Measurements from ENCODE around the gene MYO10. TPM values are rescaled to one million over a fixed set of nuclear protein-coding genes. Genes with fewer than 3 reads are reported as not detected.

Gene MYO10
- total RNA-seq, 2 experiments from 2014 or later, result 0.30 TPM; not detected in 1

DNA sequence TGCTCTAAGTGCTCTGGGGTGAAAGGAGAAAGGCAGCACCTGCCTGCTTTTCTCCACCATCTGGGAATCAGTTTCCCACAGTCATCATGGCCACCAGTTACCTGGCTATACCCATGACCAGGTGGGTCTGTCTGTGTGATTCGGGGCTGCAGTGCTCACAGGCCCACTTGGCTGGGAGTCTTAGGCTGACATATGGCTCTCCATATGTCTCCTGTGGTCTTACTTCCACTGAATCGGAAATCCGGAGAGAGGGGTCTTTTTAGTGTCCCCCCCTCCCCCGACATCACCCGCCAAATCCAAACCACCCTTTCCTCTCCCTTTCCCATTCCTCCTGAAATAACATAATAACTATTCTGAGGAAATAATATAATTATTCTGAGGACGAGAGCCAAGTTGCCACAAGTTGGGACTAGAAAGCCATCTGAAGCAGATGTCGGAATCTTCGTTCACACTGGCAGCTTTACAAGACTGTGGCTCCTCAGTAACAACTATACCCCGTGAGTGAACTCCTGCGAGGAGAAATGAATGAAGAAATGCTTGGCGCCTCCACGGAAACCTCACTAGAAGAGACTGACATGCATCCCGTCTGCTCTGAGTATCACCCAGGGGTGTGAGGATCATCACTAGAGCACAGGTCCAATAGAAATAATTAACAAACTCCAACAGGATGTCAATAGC, 143.4 kb downstream of the MYO10 start:
- Mint-ChIP-seq H3K36me3 (no peaks in the 10 kb centered on the region), H3K27ac (no peak overlapping the region), H3K4me3 (no peak overlapping the region), H3K4me1 (peaks cover 5% of the 10 kb centered on the region), H3K9me3 (no peaks in the 10 kb centered on the region), H3K27me3 (no peaks in the 10 kb centered on the region)
- DNase-seq, result no peak

DNA sequence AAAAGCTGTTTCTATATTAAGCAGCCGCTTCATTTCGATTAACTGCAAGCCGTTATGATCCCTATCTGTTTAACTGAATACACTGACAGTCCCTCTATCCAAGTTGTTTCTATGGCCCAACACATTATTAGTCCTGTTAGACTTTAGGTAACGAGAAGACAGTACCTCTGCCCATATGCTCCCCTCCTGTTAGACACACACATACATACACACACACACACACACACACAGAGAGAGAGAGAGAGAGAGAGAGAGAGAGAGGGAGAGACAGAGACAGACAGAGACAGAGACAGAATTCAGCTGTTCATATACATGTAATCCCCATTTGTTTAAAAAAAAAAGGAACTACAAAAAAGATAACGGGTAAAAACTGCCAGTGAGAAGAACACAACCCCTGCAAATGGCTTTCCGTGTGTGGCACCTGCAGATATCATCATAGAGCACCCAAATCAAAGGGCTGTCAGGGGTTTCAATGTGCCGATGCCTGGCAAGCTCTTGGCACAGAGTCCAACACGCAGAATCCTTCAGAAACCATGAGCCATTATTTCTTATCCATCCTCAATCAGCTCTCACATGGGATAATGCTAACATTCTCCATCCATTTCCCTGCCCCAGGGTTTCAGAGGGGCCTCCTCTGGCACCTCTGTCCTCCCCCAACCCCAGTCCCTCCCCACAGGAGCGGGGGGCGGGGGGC, 144.0 kb downstream of the MYO10 start:
- Mint-ChIP-seq H3K4me1 (peaks cover 5% of the 10 kb centered on the region), H3K36me3 (no peaks in the 10 kb centered on the region), H3K9me3 (no peaks in the 10 kb centered on the region), H3K27me3 (no peaks in the 10 kb centered on the region), H3K27ac (no peak overlapping the region), H3K4me3 (no peak overlapping the region)
- no peak for DNase-seq

DNA sequence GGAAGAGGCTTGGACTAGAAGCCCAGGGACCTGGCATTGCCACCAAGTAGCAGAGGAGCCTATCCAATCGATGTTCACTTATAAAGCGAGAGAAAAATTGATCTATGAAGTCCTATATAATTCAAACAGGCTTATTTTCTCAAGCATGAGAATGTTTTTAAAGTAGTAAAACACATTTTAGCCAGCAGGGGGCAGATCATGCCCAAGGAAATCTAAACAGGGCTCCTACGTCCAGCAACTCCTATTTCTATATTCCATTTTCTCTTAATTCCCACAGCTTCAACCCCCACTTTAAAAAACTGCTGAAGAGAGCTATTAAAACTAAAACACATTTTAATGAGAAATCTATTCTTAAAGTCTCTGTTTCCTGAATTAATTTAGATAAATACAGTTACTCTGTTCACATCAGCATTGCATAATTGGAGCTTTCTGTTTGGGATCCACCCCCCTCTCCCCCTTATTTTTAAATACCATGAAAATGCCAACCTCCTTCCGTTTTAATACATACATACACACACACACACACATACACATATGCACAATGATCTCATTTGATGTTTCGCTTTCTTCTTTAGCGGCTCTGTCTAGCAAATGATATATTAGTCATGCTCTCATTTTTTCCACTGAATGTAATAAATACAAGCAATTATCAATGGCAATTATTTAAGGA, 144.9 kb downstream of the MYO10 start:
- peak; percentile 4 for DNase-seq
- Mint-ChIP-seq H3K9me3 (no peaks in the 10 kb centered on the region), H3K27me3 (no peaks in the 10 kb centered on the region), H3K36me3 (no peaks in the 10 kb centered on the region), H3K4me1 (peaks cover 5% of the 10 kb centered on the region), H3K4me3 (no peak overlapping the region), H3K27ac (no peak overlapping the region)

DNA sequence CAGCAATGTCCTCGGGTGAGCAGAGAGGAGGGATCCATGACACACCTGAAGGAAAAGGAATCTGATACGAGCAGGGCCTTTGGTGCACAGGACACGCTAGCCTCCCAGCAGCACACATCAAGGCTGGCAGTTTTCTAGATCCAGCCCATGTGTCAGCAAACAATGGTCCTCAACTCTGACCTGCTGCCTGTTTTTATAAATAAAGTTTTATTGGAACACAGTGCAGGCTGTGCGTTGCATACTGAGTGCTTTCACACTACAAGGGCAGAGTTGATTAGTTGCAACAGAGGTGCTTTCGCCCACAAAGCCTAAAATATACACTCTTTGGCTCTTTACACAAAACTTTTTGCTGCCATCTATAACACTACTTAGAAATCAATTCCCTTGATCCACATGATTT, 147.1 kb downstream of the MYO10 start:
- Mint-ChIP-seq H3K36me3 (no peaks in the 10 kb centered on the region), H3K4me3 (no peak overlapping the region), H3K27me3 (no peaks in the 10 kb centered on the region), H3K9me3 (no peaks in the 10 kb centered on the region), H3K27ac (no peak overlapping the region), H3K4me1 (peaks cover 15% of the 10 kb centered on the region)
- no peak for DNase-seq

DNA sequence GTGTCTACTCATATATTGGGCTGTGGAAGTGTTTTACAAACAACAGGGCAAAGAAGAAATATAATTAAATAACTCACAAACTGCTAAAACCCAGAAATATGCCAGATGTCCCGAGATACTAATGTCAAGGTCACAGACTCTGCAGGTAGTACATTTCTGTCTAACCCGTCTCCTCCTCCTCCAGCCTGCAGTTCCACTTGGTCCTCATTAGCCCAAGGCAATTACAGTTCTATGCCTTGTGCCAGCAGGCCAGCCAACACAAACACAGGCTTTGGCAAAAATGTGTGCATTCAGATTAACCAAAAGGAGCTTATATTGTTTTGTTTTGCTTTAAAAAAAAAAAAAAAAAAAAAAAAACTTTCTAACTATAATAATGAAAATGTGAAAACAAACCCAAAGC, 148.8 kb downstream of the MYO10 start:
- H3K4me3 Mint-ChIP-seq, result no peak overlapping the region
- H3K9me3 Mint-ChIP-seq, result no peaks in the 10 kb centered on the region
- H3K27ac Mint-ChIP-seq, result no peak overlapping the region
- H3K27me3 Mint-ChIP-seq, result no peaks in the 10 kb centered on the region
- no peaks in the 10 kb centered on the region for H3K36me3 Mint-ChIP-seq
- peaks cover 18% of the 10 kb centered on the region for H3K4me1 Mint-ChIP-seq
- DNase-seq, result no peak

DNA sequence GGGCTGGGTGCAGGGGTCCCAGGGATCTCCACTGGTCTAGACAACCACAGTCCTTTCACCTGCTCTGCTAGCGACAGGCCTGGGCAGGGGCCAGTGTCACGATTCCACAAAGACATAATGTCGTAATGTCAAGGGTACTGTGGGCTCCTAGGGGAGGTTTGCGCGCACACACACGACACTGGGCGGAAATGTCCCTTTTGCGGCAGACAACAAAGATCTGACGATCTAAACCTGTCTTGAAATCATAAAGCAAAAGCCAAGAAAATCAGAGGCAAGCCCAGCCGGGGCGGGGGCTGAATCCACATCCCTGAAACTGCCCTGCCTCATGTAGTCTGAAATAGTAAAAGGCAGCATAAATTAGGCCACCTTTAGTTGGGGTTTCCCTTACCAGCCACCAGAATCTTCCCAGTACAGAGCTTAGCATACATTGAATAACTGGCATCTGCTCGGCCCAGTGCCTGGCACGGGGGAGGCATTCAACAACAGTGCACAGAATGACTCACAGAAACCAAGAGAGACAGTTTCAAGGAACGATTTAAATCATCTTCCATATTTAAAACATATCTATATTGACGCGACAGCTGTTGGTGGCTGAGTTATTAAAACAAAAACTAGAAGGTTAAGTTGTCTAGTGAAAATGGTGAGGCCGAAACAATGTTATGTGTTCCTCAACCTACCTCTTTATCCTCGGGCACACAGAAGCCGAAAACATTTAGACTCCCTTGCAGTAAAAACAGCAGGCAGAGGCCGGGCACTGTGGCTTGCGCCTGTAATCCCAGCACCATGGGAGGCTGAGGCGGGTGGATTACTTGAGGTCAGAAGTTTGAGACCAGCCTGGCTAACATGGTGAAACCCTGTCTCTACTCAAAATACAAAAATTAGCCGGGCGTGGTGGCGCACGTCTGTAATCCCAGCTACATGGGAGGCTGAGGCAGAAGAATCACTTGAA, 151.0 kb downstream of the MYO10 start:
- H3K4me1 Mint-ChIP-seq, result peaks cover 14% of the 10 kb centered on the region
- no peak overlapping the region for H3K27ac Mint-ChIP-seq
- no peaks in the 10 kb centered on the region for H3K27me3 Mint-ChIP-seq
- peak; percentile 12 for DNase-seq
- H3K4me3 Mint-ChIP-seq, result no peak overlapping the region
- H3K9me3 Mint-ChIP-seq, result no peaks in the 10 kb centered on the region
- no peaks in the 10 kb centered on the region for H3K36me3 Mint-ChIP-seq

DNA sequence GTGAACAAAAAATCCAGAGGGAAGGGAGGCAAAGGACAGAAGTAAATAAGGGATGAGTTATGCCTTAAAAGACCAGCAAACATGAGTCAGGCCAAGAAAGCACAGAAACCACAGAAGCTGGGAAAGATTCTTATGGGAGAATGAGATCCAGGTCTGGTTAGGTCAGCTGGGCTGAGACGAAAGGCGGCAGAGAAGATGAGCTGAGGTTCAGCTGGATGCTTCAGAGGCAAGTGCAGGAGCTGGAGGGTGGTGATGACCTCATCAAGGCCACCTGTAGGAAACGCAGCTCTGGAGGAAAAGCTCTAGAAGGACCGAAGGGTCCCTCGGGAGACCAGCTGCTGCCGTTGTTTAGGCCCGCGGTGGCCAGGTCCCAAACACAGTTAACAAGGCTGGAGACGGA, 152.0 kb downstream of the MYO10 start:
- Mint-ChIP-seq H3K4me3 (no peak overlapping the region), H3K9me3 (no peaks in the 10 kb centered on the region), H3K27me3 (no peaks in the 10 kb centered on the region), H3K4me1 (peaks cover 12% of the 10 kb centered on the region), H3K27ac (no peak overlapping the region), H3K36me3 (no peaks in the 10 kb centered on the region)
- DNase-seq, result no peak

DNA sequence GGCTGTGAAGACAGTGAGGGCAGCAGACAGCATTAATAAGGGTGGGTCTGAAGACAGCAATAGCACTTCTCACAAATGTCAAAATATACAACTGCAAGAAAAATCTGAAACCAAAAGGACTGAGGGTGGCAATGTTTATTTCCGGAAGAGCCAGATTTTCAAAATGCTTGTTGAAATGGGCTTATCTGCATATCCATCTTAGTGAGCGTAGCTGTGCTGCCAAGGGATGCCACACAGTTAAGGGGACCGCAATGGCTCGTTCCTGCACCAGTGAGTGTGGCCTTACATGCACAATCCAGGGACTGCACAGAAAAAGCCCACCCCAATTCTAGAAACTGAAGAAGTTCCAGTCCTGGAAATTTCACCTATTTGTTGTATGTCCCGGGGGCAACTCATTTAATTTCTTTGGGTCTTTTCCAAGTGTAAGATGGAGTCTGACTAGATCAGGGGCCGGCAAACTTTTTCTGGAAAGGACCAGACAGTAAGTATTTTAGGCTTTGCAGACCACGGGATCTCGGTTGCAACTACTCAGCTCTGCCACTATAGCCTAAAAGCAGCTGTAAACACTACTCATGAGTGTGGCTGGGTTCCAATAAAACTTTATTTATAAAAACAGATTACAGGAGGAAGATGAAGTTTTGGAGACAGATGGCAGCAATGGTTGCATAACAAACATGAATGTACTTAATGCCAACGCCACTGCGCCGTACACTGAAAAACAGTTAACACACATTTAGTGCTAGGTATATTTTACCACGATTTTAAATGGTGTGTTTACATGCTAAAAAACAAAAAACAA, 154.1 kb downstream of the MYO10 start:
- Mint-ChIP-seq H3K27me3 (no peaks in the 10 kb centered on the region), H3K9me3 (no peaks in the 10 kb centered on the region), H3K4me1 (peaks cover 12% of the 10 kb centered on the region), H3K4me3 (no peak overlapping the region), H3K27ac (no peak overlapping the region), H3K36me3 (no peaks in the 10 kb centered on the region)
- DNase-seq, result no peak

DNA sequence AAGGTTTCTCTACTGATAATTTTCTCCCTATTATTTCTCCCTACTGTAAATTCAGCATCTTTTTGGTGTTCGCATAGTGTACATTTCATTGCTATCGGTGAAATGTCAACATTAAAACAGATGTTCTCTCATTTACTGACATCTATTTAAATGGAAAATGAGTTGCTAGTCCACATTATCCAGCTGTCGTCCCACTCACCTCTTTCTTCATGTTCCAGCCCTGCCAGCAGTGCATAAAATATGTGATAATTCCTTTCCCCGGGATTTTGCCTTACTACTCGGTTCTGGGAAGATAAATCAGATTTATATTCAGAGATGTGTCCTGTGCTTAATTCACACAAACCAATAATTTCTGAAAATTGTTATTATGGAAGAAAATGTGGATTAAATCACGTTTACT, 155.8 kb downstream of the MYO10 start:
- no peak overlapping the region for H3K27ac Mint-ChIP-seq
- no peaks in the 10 kb centered on the region for H3K36me3 Mint-ChIP-seq
- no peak for DNase-seq
- H3K4me1 Mint-ChIP-seq, result peaks cover 10% of the 10 kb centered on the region
- H3K4me3 Mint-ChIP-seq, result no peak overlapping the region
- no peaks in the 10 kb centered on the region for H3K9me3 Mint-ChIP-seq
- H3K27me3 Mint-ChIP-seq, result no peaks in the 10 kb centered on the region

DNA sequence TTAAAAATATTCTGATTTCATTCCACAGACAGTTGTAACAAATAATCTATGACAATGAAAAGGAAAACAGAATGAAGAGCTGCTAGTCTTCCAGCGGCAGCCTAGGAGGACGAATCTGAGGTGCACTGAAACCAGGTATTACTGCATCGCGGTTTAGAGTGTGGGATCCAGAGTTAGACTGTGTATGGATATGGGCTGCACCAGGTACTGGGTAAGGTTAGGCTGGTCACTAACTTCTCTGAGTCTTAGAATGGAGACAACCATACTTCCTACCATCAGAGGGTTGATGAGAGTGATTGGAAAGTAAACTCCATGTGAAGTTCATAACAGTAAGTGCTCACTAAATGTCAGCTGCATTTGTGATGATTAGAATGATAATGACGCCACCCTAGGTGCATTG, 158.7 kb downstream of the MYO10 start:
- Mint-ChIP-seq H3K4me1 (no peaks in the 10 kb centered on the region), H3K27me3 (no peaks in the 10 kb centered on the region), H3K36me3 (no peaks in the 10 kb centered on the region), H3K4me3 (no peak overlapping the region), H3K27ac (no peak overlapping the region), H3K9me3 (no peaks in the 10 kb centered on the region)
- no peak for DNase-seq

DNA sequence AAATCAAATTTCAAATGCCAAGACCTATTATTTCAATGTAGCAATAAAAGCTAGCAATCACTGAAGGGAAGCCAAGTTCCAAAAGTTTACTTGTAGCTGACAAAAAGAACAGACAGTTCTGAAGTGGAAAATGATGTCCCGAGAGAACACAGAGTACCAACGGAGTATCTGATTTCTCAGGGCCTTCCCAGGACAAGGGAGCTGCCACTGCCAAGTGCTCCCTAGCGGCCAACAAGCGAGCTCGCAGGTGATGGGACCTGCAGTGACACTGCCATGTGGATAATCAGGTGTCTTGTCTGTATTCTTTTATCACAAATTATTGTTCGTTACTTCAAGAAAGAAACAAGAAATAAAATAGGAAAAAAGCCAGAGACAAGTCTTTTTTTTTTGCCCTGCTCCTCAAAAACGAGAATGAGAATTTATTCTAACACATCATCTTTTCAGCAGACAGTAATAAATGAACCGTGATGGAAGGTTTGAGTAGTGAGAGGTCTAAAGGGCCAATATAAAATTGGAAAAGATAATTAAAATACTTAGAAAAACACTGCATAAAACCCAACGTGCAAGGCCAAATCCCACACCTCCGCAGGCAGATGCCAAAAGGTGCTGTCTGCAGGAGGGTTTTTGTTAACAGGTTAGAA, 159.4 kb downstream of the MYO10 start:
- Mint-ChIP-seq H3K27me3 (no peaks in the 10 kb centered on the region), H3K27ac (no peak overlapping the region), H3K4me3 (no peak overlapping the region), H3K9me3 (no peaks in the 10 kb centered on the region), H3K36me3 (no peaks in the 10 kb centered on the region), H3K4me1 (no peaks in the 10 kb centered on the region)
- no peak for DNase-seq

DNA sequence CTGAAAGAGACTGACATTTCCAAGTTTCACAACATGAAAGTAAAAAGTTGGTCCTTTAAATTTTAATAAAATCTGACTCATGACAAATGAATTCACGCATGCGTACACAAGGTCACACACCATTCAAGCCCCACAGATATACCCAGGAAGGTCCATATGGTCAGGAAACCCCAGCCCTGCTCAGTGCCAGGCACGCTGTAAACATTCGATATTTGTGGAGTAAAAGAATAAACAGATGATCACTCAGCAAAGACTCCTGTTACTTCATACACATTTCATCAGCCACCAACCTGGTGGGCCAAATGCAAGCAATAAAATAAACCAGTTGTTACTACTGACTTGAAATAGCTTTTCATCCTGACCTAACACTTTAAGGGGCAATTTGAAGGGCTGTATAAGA, 161.3 kb downstream of the MYO10 start:
- no peaks in the 10 kb centered on the region for H3K36me3 Mint-ChIP-seq

DNA sequence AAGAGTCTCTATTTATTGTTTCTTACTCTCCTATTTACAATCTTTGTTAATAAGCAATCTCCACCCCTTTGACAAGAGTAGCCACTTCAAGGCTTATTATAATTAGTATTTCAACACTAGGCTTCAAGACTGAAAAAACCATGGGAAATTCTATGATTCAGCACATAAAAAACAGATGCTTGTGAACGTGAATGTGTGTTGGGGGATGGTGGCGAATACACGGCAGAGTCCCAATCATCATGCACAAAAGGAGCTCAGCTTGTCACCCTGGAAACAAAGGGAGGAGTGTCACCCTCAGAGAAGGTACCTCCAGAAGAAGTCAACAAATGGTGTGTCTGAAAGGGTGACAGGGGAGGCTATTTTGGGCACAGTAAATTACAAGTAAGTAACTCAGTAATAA, 162.1 kb downstream of the MYO10 start:
- Mint-ChIP-seq H3K36me3 (no peaks in the 10 kb centered on the region), H3K9me3 (no peaks in the 10 kb centered on the region), H3K4me1 (no peaks in the 10 kb centered on the region), H3K4me3 (no peak overlapping the region), H3K27me3 (no peaks in the 10 kb centered on the region), H3K27ac (no peak overlapping the region)
- no peak for DNase-seq

More for the DNA sequence above, 161.3 kb downstream of the MYO10 start:
- Mint-ChIP-seq H3K9me3 (no peaks in the 10 kb centered on the region), H3K27me3 (no peaks in the 10 kb centered on the region), H3K4me3 (no peak overlapping the region), H3K4me1 (no peaks in the 10 kb centered on the region), H3K27ac (no peak overlapping the region)
- no peak for DNase-seq

DNA sequence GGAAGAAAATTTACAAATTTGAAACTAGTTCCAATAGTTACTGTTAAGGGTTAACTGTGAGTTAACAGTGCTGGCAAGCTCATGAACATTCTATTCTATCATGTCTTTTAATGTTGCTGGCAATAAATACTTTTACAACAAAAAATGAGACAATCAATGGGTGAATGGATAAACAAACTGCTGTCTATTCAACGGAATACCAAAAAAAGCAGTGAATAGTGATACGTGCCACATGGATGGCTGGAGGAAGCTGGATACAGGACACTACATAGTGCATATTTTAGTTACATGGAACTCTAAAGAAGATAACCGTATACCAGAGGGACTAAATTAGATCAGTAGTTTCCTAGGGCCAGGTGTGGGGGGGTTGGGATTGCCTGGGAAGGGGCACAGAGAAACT, 163.5 kb downstream of the MYO10 start:
- Mint-ChIP-seq H3K36me3 (no peaks in the 10 kb centered on the region), H3K4me3 (no peak overlapping the region), H3K4me1 (no peaks in the 10 kb centered on the region), H3K27ac (no peak overlapping the region), H3K9me3 (no peaks in the 10 kb centered on the region), H3K27me3 (no peaks in the 10 kb centered on the region)
- no peak for DNase-seq

Data from activated naive CD8-positive, alpha-beta T cell treated with anti-CD3 and anti-CD28 coated beads for 36 hours (primary cell).